Activated gamma-delta T cell treated with anti-CD3 and anti-CD28 coated beads, Interleukin-2, amount 50 U/mL, for 16 hours (primary cell): ENCODE measurements around the gene ADGRG2.
"Not testable (repeated sequence)": the region's sequence is repeated elsewhere in the genome, so short reads cannot be mapped to it uniquely, and the experiment has no call there.

Experiments used
- DNase-seq: peaks from one replicate; pipeline ENCODE4 v3.0.0-alpha.2; 2020; ENCODE audit warnings: low read depth

ADGRG2 gene

DNA sequence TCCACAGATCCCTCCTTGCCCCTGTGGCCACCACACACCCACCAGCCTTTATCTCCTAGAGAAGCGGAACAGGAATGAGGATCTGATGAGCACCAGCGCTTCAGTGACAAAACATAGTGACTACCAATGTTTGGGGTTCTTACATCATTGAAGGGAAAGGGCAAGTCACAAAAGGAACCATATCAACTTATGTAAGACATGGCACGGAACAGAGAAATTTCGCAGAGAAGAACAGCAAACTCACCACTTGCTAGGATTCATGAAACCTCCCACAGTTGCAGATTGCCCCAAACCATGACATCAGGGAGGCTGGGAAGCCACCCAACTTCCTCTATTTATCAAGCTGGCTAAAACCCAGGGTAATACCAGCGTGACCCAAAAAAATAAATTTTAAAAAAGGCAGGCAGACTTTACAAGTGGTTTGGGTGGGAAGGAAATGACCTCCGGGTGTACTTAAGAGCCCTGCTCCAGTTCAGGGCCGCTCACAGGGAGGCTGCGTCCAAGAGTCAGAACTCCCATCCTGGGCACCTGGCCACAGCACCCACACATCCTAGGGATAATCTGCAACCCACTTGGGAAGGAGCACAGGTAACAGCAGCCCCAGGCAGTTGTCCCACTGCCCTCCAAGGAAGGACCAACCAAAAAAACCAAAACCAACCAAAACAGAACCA lies 36.0 kb downstream of the ADGRG2 start:
- no peak for DNase-seq

DNA sequence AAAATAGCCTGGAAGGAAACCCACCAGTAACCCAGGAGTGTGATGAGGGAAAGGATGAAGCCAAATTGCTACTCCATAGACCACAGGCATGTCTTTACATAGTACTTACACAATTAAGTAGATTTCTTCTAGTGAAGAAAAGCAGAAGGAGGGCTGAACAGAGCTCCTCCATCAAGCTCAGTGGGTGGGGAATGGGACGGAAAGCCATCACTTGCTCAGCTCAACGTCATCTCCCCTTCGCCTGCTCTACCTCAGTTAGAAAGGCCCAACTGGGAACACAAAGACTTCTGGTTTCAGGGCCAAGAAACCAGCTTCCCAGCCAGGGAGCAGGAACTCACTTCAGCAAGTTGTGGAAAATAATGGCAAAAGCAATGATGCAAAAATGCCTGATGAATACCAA lies 36.6 kb downstream of the ADGRG2 start:
- no peak for DNase-seq

DNA sequence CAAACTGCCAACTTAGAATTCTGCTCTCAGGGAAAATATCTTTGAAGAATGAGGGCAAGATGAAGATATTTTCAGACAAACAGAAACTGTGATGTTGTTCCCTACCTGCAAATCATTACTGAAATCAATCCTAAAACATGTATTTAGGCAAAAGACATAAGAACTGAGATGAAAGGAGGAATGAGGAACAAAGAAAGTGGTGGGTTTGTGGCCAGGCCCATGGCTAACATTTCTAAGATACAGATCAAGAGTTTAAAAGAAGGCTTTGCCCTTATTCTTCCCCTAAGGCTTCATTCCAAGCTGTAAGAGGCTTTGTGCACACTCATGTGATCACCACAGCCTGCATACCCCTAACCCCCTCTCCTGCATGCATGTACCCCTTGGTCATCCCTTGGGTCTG lies 46.5 kb downstream of the ADGRG2 start:
- DNase-seq: no peak

GRCh38 chrX:19072372-19072771 lies 49.9 kb downstream of the ADGRG2 start:
- no peak for DNase-seq

DNA sequence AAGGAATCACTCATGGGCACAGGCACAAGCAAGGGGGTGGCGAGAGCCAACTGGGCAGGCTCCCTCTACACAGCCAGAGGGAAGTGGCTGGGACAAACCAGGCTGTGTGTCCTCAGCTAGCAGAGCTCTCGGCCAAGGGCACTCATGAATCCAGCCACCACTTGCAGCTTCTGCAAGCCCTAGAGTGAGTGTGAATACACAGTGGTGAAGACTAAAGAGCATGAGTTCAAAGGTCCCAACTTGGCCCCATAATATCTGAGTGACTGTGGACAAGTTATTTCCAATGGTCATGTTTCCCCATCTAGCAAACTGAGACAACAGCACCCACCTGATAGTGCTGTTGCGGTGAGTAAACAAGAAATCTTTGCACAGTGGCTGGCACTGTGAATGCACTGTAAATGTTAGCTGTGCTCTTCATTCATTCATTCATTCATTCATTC lies 51.7 kb downstream of the ADGRG2 start:
- DNase-seq: no peak

DNA sequence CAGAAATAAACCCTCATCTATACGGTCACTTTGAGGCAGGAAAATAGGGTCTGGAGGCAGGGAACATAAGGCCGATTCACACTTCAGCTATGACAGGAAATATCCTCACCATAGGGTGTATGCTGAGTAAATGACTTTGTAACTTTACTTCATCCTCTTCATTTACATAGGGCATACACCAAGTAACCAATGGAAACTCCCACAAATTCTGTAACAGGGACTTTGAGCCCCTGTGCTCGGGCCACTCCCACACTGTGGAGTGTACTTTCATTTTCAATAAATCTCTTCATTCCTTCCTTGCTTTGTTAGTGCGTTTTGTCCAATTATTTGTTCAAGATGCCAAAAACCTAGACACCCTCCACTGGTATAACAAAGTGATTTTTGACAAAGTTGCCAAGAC lies 55.3 kb downstream of the ADGRG2 start:
- not testable (repeated sequence) for DNase-seq

- no peak for DNase-seq
These were observed 56.7 kb downstream of the ADGRG2 start for GRCh38 chrX:19065535-19065934.

GRCh38 chrX:19064175-19064574 lies 58.1 kb downstream of the ADGRG2 start:
- no peak for DNase-seq

DNA sequence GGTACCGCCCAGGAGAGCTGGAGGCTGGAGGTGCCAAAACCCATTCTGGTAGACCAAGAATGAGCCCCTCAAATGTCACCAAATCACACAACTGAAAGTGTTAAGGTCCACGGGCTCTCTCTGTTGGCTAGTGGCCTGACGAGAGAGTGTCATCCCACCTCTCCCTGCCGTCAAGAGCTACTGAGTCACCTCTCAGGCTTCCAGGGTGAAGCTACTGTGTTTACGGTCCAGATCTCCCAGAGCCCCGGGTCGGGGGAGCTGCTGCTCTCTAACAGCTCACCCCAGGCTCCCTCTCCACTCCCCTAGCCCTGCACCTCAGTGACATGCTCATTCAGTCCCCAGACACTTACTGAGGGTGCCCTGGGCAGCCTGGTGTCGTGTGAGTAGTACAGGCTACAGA lies 59.2 kb downstream of the ADGRG2 start:
- DNase-seq: no peak

GRCh38 chrX:19059067-19059466 lies 63.2 kb downstream of the ADGRG2 start:
- no peak for DNase-seq

DNA sequence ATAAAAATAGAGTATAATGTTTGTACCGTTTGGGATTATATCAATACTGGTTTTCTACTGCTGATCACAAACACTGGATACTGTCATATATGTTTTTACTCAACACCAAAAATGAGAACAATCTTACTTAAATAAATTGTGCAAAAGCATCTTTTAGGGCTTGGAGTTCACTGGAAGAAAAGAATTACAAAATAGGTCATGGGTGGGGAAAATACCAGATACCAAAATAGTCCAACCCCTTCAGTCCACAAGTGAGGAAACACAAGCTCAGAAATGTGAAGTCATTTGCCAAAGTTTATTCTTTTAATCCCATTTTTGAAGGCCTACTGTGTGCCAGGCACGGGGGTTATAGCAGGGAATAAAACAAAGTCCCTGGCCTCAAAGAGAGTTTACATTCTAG lies 64.4 kb downstream of the ADGRG2 start:
- DNase-seq: no peak

- no peak for DNase-seq
These were observed 73.2 kb downstream of the ADGRG2 start for GRCh38 chrX:19049110-19049509.

GRCh38 chrX:19046343-19047215 lies 75.7 kb downstream of the ADGRG2 start:
- no peak for DNase-seq

DNA sequence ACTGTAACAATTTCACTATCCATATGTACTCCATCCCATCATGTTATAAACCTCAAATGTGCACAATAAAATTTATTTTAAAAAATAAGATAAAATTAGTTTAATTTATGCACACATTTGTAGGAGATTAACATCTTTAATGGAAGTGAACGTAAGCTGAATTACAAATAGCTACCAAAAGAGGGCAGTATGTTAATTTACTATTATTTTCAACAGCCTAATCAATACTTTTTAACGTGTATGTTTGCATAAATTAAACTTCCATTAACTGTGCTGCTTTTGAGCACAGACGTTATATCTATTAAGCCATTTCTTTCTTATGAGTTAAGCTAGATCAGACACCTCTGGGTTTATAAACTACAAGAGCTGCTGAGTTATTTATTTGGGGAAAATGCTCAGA lies 81.9 kb downstream of the ADGRG2 start:
- DNase-seq: no peak

GRCh38 chrX:19034025-19034424 lies 88.2 kb downstream of the ADGRG2 start:
- DNase-seq: no peak

DNA sequence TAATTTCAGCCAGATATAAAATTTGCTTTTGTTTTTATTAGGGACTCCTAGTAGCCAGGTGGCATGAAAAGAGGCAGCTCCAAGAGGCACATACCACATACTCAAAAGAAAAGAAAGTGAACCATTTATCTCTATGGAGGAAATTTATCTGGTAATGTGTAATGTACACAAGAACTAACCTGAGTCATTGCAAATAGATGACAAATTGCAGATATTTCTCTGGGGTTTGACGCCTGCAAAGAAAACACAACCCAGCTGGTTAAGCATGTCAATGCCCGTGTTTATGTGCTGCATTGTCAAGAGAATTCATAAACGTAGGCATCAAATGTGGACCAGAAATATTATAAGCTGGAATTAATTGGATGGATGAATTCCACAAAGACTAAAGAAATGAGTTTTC lies 91.5 kb downstream of the ADGRG2 start:
- DNase-seq: no peak

GRCh38 chrX:19028560-19028959 lies 93.7 kb downstream of the ADGRG2 start:
- DNase-seq: no peak

DNA sequence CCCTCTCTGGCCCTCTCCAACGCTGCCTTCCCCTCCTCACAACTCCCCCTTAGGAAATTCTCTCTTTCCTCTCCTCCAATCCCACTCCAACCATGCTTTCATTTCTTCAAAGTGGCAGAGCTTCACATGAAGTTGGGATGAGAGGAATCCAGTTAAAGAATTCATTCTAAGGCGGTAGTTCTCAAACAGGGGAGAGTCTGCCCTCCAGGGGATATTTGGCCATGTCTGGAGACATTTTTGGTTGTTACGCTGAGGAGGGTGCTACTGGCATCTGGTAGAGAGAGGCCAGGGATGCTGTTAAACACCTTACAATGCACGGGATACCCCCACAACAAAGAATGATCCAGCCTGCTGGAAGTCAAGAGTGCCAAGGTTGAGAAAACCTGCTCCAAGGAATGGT lies 97.9 kb downstream of the ADGRG2 start:
- no peak for DNase-seq

DNA sequence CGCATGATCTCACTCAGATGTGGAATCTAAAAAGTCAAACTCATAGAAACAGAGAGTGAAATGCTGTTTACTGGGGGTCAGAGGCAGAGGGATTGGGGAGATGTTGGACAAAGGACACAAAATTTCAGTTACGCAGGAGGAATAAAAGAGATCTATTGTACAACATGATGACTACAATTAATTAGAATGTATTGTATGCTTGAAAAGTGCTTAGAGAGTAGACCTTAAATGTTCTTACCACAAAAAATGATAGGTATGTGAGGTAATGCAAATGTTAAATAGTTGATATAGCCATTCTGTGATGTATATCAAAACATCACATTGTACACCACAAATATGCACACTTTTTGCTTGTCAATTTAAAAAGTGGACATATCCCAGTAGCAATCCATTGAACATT lies 102.3 kb downstream of the ADGRG2 start:
- no peak for DNase-seq

GRCh38 chrX:19017271-19017670 lies 105.0 kb downstream of the ADGRG2 start:
- DNase-seq: no peak

DNA sequence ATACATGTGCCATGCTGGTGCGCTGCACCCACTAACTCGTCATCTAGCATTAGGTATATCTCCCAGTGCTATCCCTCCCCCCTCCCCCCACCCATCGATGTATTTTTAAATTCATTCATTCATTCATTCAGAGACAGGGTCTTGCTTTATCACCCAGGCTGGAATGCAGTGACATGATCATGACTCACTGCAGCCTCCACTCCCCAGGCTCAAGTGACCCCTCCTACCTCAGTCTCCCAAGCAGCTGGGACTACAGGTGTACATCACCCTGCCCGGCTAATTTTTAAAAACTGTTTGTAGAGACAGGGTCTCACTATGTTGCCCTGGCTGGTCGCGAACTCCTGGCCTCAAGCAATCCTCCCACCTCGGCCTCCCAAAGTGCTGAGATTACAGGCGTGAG lies 105.7 kb downstream of the ADGRG2 start:
- not testable (repeated sequence) for DNase-seq

- DNase-seq: no peak
These were observed 114.4 kb downstream of the ADGRG2 start for GRCh38 chrX:19007868-19008267.

DNA sequence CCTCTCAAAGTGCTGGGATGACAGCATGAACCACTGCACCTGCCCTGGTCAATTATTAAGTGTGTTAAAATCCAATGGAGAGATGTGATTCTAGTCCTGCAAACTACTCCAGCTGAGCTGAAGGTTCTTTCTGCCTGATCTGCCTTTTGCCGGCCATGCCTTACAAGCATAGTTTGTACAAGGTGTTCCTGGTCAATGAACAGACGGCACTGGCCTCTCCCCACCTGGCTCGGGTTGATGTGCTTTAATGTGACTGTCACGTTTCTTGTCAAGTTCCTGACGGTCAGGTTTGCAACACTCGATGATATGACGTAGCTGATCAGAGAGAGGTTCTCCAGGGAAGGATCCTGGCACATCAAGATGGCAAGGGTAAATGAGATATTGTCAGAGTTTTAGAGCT lies 115.3 kb downstream of the ADGRG2 start:
- no peak for DNase-seq

GRCh38 chrX:19005909-19006308 lies 116.4 kb downstream of the ADGRG2 start:
- DNase-seq: no peak
